SHP77 (cell line): ENCODE results near the gene FRMPD2.

ENCODE experiments used
- DNase-seq, 2 experiments: peaks; one replicate each; lab custom pipeline; 2025; lab: John Stamatoyannopoulos, UW

The FRMPD2 gene, protein sequence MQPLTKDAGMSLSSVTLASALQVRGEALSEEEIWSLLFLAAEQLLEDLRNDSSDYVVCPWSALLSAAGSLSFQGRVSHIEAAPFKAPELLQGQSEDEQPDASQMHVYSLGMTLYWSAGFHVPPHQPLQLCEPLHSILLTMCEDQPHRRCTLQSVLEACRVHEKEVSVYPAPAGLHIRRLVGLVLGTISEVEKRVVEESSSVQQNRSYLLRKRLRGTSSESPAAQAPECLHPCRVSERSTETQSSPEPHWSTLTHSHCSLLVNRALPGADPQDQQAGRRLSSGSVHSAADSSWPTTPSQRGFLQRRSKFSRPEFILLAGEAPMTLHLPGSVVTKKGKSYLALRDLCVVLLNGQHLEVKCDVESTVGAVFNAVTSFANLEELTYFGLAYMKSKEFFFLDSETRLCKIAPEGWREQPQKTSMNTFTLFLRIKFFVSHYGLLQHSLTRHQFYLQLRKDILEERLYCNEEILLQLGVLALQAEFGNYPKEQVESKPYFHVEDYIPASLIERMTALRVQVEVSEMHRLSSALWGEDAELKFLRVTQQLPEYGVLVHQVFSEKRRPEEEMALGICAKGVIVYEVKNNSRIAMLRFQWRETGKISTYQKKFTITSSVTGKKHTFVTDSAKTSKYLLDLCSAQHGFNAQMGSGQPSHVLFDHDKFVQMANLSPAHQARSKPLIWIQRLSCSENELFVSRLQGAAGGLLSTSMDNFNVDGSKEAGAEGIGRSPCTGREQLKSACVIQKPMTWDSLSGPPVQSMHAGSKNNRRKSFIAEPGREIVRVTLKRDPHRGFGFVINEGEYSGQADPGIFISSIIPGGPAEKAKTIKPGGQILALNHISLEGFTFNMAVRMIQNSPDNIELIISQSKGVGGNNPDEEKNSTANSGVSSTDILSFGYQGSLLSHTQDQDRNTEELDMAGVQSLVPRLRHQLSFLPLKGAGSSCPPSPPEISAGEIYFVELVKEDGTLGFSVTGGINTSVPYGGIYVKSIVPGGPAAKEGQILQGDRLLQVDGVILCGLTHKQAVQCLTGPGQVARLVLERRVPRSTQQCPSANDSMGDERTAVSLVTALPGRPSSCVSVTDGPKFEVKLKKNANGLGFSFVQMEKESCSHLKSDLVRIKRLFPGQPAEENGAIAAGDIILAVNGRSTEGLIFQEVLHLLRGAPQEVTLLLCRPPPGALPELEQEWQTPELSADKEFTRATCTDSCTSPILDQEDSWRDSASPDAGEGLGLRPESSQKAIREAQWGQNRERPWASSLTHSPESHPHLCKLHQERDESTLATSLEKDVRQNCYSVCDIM (N-terminal part only)

DNA sequence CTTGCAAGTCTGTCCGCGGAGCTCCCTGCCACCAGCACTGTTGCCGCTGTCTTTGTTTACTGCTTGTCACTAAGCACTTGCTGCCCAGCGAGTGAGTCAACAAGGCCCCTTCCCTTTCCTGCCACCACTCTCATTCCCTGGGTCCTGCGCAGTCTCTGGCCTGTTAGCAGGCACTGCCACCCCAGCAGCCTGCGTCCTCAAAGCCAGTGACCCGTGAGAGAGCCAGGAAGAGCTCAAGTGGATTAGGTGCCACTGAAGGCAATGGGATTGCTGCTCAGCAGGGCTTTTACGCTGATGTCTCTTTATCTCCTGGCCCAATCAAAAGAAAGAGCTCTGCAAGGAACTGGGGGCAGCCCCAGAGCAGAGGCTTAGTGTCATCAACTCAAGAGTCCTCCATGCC, at the start of gene FRMPD2:
TSS of gene FRMPD2 (minus strand) at position 61 of the 400 bp plus-strand sequence. CDS start 129 bp downstream, outside the sequence.
- no peak for DNase-seq

DNA sequence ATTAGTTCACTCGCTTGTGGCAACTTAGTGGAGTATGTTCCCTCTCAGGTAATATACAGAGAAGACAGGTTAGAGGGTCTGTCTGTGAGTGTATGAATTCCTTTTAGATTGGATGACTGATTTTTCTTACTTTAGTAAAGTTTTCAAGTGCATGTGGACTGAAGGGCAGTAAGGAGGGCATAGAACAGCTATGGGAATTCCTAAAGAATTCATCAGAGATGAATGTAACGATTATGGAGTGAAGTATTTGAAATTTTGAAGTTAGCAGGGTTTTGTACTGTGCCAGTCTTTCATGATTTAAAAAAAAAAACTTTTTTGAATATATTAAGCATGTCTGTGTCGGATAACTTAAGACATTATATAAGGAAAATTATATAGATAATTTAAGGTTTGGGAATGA, 47.5 kb upstream of the FRMPD2 start:
- no peak for DNase-seq

DNA sequence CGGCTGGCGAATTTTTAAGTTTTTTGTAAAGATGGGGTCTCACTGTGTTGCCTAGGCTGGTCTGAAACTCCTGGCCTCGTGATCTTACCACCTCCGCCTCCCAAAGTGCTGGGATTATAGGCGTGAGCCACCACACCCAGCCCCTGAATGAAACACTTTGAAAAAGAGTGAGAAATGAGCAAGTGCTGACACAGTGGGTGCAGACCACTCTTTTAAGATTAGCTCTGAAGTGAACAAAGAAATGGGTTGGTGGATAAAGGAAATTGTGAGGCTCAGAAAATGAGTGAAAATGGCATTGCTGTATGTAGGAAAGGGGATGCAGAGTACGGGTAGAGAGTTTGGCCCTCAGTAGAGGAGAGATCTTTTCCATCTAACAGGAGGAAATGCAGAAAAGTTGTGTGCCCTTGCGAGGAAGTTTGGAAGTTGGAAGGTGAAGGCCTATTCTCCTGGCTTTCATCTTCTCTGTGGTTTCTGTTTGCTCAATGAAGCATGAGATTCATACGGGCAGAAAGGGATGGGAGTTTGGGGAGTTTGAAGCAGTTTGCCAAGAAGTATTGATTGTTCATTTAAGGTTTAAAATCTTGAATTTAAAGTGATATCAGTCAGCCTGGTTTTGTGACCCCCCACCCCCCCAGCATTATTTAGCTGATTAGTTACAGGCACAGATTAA, 43.0 kb upstream of the FRMPD2 start:
- no peak for DNase-seq

DNA sequence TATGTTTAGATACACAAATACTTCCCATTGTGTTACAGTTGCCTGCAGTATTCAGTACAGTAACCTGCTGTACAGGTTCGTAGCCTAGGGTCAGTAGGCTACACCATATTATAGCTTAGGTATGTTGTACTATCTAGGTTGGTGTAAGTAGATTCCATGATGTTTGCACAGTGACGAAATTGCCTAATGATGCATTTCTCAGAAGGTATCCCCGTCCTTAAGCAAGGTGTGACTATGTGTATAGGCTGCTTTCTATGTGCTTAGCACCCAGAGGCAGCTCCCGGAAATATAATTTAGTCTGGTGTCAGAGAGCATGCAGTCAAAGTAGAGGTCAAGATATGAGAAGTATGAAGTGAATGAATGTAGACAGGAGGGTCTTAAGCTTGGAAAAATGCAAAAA, 41.7 kb upstream of the FRMPD2 start:
- DNase-seq: no peak

DNA sequence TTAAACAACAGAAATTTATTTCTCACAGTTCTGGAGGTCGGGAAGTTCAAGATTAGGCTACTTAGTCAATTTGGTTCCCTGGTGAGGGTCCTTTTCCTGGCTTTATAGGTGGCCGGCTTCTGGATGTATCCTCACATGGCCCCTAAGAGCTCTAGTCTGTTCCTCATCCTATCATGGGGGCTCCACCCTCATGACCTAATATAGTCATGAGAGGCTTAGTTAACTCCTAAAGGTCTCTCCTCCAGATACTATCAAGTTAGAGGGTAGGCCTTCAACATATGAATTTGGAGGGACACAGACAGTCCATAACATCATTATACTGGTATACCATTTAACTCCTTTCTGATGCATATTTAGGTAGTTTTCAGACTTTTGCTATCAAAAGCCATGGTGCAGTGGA, 39.6 kb upstream of the FRMPD2 start:
- DNase-seq: no peak

DNA sequence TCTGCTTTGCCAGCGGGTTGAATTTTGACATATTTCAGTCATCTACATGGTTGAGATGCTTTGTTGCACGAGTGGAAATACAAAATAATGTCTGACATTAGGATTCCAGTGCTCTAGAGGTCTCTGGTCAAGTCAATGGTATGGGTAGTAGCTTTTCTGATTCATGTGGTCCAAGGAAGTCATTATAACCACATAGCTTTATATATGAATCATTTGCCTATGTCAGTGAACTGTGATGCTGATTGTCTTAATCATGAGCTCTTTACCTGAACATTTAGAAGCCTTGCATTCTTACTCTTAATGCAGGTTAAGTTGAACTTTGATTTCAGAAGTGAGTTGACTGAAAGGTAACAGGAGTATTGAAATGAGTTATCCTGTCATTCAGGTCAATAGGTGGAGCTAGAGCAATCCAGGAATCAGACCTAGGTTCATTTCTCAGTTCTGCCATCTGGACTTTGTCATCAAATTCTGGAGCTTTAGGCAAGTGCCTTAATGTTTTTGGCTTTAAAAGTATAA, 35.3 kb upstream of the FRMPD2 start:
- DNase-seq: no peak

DNA sequence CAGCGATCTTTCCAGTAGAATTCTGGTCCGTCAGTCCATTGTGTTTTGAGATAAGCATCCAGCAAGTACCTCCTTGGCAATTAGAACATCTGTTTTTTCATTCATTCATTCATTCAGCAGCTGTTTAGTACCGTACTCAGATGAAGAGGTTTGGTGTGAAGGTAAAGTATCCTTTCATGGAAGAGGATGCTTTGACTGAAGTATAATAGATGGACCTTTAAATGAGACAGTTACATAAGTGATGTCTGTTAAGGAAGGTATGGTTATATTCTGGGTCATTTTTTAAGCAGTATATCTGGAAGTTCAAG, 33.2 kb upstream of the FRMPD2 start:
- no peak for DNase-seq

DNA sequence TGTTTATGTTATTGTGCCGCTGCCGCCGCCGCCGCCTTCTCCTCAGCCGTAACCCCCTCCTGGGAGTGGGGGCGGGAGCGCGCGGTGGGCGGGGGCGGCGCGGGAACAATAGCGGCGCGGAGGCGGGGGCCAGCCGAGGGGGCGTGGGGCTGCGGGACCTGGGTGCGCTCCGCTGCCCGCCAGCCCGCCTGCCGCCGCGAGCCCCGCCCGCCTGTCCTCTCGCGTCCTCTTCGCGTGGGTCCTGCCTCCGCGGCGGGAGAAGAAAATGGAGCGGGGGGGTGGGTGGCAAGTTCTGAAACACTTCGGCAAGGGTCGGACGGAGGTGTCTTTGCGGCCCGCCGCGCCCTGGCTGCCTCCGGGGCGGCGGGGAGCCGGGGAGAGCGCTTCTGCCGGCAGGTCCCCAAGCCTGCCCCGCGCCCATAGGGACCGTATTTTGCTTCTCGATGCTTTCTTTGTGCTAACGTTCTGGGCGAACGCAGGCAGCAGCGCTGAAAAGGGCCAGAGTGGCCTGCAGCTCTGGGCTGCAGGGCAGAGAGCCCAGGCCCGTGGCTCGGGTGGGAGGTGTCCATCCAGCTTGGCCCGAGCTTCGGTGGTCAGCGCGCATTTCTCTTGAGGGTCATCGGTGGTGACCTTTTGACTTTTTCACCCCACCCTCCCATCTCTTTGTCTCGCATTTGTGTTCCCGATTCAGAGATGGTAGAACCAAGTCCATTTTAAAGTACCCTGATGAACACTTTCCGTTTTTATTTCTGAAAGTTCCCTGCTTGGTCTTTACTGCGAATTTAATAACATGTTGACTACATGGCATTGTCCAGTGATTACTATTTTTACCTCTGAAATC, 32.6 kb upstream of the FRMPD2 start:
- peak in 1 of 2 experiments; percentile 17 for DNase-seq

DNA sequence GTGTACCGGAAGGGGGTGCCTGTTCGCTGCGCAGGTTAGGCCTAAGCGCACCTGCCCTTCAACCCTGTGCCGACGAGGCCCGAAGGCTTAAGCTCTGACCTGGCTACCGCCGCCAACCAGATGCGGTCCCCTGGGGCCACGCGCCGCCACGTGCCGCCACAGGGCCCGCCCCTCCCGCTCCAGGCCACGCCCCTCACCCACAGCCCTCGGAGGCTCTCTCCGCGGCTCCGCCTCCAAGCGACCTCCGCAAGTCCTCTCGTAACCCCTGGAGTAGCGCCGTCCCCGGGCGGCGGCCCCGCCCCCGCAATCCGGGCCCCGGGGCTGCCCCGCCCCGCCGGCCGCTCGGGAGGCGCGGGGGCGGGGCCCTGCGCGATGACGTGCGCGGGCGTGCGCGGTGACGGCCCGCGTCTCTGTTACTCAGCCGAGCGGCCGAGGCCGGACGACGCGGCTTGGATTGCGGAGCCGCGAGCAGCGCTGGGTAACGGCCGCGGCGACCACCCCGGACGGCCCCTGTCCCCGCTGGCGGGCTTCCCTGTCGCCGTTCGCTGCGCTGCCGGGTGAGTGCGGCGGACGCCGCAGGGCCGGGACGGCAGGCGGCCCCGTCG, 31.9 kb upstream of the FRMPD2 start, which contains the start of gene MAPK8:
TSS of gene MAPK8 (plus strand) at position 413 of the 605 bp plus-strand sequence. CDS start 94,984 bp downstream, outside the sequence.
- DNase-seq: peak; percentile 57 to 69

DNA sequence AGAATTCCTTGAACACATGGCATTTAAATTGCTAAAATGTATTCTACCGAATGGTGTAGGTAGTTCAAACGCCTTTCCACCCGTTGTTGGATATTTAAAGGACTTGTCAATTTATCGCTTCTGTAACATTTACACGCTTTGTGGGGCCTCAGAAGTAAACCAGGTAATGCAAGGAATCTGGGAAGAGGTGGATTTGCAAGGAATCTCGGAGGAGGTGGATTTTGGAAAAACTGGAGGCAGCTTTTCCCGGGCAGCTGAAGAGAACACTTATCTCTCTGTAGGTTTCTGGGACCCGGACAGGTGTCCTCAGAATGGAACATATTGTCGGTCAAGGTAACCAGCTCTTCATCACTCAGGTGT, 31.4 kb upstream of the FRMPD2 start:
- DNase-seq: no peak

DNA sequence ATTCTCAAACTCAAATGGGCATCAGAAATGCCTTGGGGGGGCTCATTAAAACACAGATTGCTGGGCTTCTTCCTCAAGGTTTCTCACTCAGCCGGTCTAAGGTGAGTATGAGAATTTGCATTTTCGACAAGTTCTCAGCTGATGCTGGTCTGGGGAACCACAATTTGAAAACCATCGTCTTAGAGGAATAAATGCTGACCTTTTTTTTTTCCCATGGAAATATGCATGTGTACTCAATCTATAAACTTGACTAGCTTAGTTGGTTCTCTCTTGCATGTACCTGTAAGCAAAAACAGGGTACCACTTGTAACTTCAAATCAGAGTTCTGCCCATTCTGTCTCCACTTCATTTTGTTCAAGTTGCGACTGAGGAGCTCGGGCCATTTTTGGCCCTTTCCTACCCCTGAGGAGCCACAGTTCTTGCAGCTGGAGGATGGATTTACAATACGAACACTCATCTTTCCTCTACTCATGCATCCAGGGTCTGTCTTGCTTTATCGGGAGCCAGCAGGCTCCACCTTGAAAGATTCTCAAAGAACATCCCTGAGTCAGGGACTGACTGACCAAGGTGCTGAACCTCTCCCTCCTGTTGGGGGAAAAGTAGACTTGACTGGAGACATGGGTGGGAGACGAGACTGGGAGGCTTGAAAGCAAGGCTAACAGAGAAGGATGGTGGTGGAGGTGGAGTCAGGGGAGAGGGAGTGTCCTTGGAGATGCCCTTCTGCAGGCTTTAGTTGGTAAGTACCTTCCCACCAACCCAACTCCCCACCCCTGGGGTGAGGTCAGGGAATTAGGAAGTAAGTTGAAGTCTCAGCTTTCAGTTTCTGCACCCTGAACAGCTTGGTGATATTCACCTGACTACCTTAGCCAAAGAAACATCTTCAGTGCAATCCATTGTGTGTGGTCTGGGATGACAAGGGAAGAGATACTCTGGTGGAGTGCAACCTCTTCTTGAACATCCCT, 28.3 kb upstream of the FRMPD2 start:
- DNase-seq: no peak

DNA sequence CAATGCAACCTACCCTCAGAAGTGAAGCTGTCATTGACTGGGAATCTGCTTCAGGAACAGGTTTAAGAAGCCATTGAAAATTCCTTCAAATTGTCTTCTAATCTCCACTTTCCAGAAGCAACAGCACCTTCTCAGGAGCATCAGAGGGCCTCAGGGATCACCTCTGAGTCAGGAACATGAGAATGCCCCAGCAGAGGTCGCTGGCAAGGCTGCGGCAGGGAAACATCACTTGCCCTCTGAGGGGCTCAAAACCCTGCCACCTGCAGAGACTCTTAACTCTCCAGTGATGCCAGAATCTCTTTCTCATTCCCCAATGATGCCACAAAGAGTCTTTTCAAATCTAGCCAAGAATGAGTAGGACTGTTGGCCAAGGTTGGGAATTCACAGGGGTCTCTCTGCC, 26.1 kb upstream of the FRMPD2 start:
- no peak for DNase-seq

DNA sequence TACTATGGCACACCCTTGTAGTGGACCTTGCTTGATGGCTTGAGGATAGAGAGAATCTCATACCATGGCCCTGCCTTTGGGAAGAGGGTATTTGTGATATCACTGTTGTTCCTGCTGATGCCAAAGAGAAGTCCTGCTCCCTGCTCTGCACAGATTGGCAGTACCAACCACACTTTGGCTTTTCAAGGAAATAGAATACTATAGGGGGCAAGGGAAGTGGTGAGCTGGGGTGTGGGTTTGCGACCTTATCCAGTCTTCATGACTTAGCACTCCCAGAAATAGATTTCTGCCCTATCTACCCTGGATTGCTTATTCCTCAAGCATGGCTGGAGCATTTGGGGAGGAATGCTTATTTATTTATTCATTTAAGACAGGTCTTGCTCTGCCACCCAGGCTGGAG, 25.2 kb upstream of the FRMPD2 start:
- no peak for DNase-seq

DNA sequence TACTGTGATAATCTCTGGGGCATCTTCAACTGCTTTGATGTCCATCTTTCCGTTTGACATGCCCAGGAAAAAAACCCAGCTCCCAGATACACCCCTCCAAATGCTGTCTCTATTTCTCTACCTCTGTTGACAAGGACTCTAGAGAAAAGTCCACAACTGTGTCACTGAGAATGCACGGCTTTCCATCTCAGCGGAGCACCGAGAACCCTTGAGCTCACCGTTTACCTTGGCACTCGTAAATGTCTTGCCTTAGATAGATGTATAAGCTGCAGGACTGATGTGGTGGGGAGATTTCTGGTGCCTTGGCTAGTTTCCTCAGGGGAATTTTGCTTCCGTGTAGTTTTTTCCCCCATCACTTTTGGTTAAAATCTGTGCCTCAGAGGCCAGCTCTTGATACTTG, 24.6 kb upstream of the FRMPD2 start:
- DNase-seq: no peak

DNA sequence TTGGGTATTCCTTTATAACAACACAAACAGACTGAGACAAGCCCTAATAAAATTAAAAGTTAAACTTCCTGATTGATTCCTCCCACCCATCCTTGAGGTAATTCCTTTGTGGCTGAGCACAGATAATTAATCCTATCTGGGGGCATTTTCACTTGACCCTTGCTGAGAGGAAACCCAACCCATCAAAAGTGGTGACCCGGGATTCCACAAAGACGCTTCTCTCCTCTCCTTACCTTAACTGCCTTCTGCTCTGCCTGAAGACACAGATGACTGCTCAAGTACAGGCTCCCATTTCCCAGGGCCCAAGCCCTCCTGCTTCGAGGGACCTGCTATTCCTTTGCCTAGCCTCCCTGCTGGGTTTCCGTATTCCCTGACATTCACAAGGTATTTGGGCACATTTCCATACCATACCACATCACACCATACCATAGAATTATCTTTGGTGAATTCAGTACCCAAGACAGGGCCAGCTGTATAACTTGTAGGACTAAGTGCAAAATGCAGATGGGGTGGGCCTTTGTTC, 22.1 kb upstream of the FRMPD2 start:
- no peak for DNase-seq

DNA sequence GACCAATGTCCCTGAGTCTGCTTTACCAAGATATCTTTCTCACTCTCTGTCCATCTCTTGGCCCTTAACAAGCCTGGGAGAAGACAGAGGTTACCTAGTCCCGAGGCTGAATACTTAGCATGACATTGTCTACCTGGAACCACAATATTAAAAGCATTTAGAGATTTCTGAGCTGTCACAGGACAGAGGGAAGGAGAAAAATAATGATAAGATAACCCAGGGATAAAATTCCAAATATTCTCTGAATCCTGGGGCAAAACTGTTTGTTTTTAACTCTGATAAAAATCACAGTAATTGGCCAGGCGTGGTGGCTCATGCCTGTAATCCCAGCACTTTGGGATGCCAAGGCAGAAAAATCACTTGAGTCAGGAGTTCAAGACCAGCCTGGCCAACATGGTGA, 19.9 kb upstream of the FRMPD2 start:
- no peak for DNase-seq

DNA sequence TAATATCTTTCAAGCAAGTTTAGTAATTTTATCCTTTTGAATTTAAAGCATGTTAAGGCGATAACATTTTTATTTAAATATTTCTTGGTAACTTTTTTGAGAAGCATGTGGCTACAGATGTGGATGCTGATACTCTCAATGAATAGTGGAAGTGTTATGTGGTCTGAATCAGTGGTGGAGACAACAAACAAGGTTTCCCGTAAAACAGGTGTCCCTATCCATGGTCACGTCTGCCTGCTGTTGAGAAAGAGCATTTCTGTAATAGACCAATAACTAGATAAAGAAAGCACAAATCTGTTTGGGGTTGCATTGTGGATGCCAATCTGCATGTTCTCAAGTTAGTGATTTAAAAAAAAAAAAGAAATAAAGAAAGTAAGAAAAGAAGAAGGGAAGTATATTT, 18.1 kb upstream of the FRMPD2 start:
- DNase-seq: no peak

DNA sequence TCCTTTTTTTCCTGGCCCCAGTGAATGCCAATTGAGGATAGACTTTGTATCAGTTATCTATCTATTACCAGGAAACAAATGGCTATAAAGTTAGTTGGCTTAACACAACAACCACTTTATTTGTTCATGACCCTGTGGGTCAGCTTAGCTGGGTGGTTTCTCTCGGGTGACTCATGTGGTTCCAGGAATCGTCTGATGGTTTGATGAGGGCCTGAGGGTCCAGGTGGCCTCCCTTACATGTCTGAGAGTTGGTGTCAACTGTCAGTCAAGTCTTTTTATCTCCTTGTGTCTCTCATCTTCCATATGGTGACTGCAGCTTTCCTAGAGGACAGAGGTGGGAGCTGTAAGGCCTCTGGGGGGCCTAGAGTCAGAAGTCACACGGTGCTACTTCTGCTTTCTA, 16.7 kb upstream of the FRMPD2 start:
- DNase-seq: no peak

DNA sequence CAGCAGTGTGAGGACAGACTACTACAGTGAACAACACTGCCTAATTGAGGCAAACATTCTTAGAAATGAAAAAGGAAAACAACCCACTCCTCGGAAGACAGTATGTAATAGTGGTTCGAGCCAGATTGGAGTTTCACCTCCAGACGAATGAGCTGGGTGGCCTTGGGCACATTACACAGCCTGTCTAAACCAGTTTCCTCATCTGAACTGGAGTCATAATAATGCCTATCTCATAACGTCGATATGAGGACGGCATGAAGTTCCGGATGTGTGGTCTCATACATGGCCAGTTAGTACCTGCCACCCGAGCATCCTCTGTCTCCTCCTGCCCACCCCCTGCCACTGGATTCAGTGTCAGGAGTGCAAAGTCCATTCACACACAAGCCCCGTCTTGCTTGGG, 15.8 kb upstream of the FRMPD2 start:
- no peak for DNase-seq
